ENCODE data around the gene FNDC3B.

FNDC3B gene

GRCh38 chr3:172128858-172129257 lies 89.5 kb downstream of the FNDC3B start:
- H3K4me1 Mint-ChIP-seq, result peaks cover 48% of the 10 kb centered on the region

GRCh38 chr3:172129498-172129849 lies 90.1 kb downstream of the FNDC3B start:
- Mint-ChIP-seq H3K4me3 (peak overlapping the region; percentile 12), H3K9me3 (no peaks in the 10 kb centered on the region), H3K27me3 (no peaks in the 10 kb centered on the region), H3K27ac (peak overlapping the region; percentile 75), H3K36me3 (ENCODE audit: low read depth) (peaks cover 10% of the 10 kb centered on the region), H3K4me1 (peaks cover 53% of the 10 kb centered on the region)
- DNase-seq, result no peak
- no peak for ATAC-seq

More at GRCh38 chr3:172128858-172129257, 89.5 kb downstream of the FNDC3B start:
- Mint-ChIP-seq H3K27me3 (no peaks in the 10 kb centered on the region), H3K27ac (no peak overlapping the region), H3K36me3 (ENCODE audit: low read depth) (peaks cover 11% of the 10 kb centered on the region), H3K4me3 (no peak overlapping the region), H3K9me3 (no peaks in the 10 kb centered on the region)
- DNase-seq (no peak), ATAC-seq (no peak)

- H3K4me3 Mint-ChIP-seq, result peak overlapping the region; percentile 26
- H3K27me3 Mint-ChIP-seq, result no peaks in the 10 kb centered on the region
- peaks cover 53% of the 10 kb centered on the region for H3K4me1 Mint-ChIP-seq
- DNase-seq, result peak; percentile 66
- H3K9me3 Mint-ChIP-seq, result no peaks in the 10 kb centered on the region
- peak; percentile 87 for ATAC-seq
- H3K27ac Mint-ChIP-seq, result peak overlapping the region; percentile 75
- peaks cover 6% of the 10 kb centered on the region for H3K36me3 Mint-ChIP-seq (ENCODE audit: low read depth)
Observed at GRCh38 chr3:172129850-172130716, 90.7 kb downstream of the FNDC3B start.

- Mint-ChIP-seq H3K4me3 (peak overlapping the region; percentile 26), H3K4me1 (peaks cover 58% of the 10 kb centered on the region), H3K9me3 (no peaks in the 10 kb centered on the region), H3K27ac (peak overlapping the region; percentile 75), H3K36me3 (ENCODE audit: low read depth) (peaks cover 7% of the 10 kb centered on the region), H3K27me3 (no peaks in the 10 kb centered on the region)
- no peak for ATAC-seq
- DNase-seq, result no peak
Observed at GRCh38 chr3:172130717-172131050, 91.3 kb downstream of the FNDC3B start.

GRCh38 chr3:172131746-172132145 lies 92.4 kb downstream of the FNDC3B start:
- peak overlapping the region; percentile 49 for H3K27ac Mint-ChIP-seq
- no peak overlapping the region for H3K4me3 Mint-ChIP-seq
- no peaks in the 10 kb centered on the region for H3K9me3 Mint-ChIP-seq
- H3K36me3 Mint-ChIP-seq (ENCODE audit: low read depth), result peaks cover 12% of the 10 kb centered on the region
- DNase-seq (no peak), ATAC-seq (no peak)
- no peaks in the 10 kb centered on the region for H3K27me3 Mint-ChIP-seq
- peaks cover 56% of the 10 kb centered on the region for H3K4me1 Mint-ChIP-seq

- H3K4me1 Mint-ChIP-seq, result peaks cover 56% of the 10 kb centered on the region
- no peak overlapping the region for H3K4me3 Mint-ChIP-seq
- peak overlapping the region; percentile 49 for H3K27ac Mint-ChIP-seq
- DNase-seq, result no peak
- H3K36me3 Mint-ChIP-seq (ENCODE audit: low read depth), result peaks cover 12% of the 10 kb centered on the region
- no peaks in the 10 kb centered on the region for H3K9me3 Mint-ChIP-seq
- H3K27me3 Mint-ChIP-seq, result no peaks in the 10 kb centered on the region
- peak; percentile 26 for ATAC-seq
Observed at GRCh38 chr3:172132159-172132586, 92.8 kb downstream of the FNDC3B start.

- ATAC-seq, result no peak
- Mint-ChIP-seq H3K4me3 (no peak overlapping the region), H3K9me3 (no peaks in the 10 kb centered on the region), H3K27ac (no peak overlapping the region), H3K36me3 (ENCODE audit: low read depth) (peaks cover 12% of the 10 kb centered on the region), H3K27me3 (no peaks in the 10 kb centered on the region), H3K4me1 (peaks cover 60% of the 10 kb centered on the region)
- DNase-seq, result no peak
Observed at GRCh38 chr3:172132721-172133311, 93.4 kb downstream of the FNDC3B start.

- Mint-ChIP-seq H3K27ac (peak overlapping the region; percentile 37), H3K36me3 (ENCODE audit: low read depth) (peaks cover 12% of the 10 kb centered on the region), H3K9me3 (no peaks in the 10 kb centered on the region), H3K4me3 (no peak overlapping the region), H3K27me3 (no peaks in the 10 kb centered on the region), H3K4me1 (peaks cover 67% of the 10 kb centered on the region)
- ATAC-seq (no peak), DNase-seq (no peak)
Observed at GRCh38 chr3:172133838-172134237, 94.5 kb downstream of the FNDC3B start.

- DNase-seq (no peak), ATAC-seq (no peak)
- Mint-ChIP-seq H3K4me1 (peaks cover 67% of the 10 kb centered on the region), H3K27ac (peak overlapping the region; percentile 37), H3K9me3 (no peaks in the 10 kb centered on the region), H3K27me3 (no peaks in the 10 kb centered on the region), H3K36me3 (ENCODE audit: low read depth) (peaks cover 12% of the 10 kb centered on the region), H3K4me3 (no peak overlapping the region)
Observed at GRCh38 chr3:172134352-172134751, 95.0 kb downstream of the FNDC3B start.

GRCh38 chr3:172135185-172135584 lies 95.8 kb downstream of the FNDC3B start:
- DNase-seq (no peak), ATAC-seq (no peak)
- Mint-ChIP-seq H3K27me3 (no peaks in the 10 kb centered on the region), H3K4me3 (no peak overlapping the region), H3K27ac (no peak overlapping the region), H3K36me3 (ENCODE audit: low read depth) (peaks cover 12% of the 10 kb centered on the region), H3K9me3 (no peaks in the 10 kb centered on the region), H3K4me1 (peaks cover 68% of the 10 kb centered on the region)

GRCh38 chr3:172135820-172136219 lies 96.4 kb downstream of the FNDC3B start:
- peak overlapping the region; percentile 36 for H3K27ac Mint-ChIP-seq
- peaks cover 10% of the 10 kb centered on the region for H3K36me3 Mint-ChIP-seq (ENCODE audit: low read depth)
- no peaks in the 10 kb centered on the region for H3K9me3 Mint-ChIP-seq
- ATAC-seq (no peak), DNase-seq (no peak)
- no peak overlapping the region for H3K4me3 Mint-ChIP-seq
- peaks cover 68% of the 10 kb centered on the region for H3K4me1 Mint-ChIP-seq
- no peaks in the 10 kb centered on the region for H3K27me3 Mint-ChIP-seq

- Mint-ChIP-seq H3K4me3 (no peak overlapping the region), H3K27me3 (no peaks in the 10 kb centered on the region), H3K9me3 (no peaks in the 10 kb centered on the region), H3K36me3 (ENCODE audit: low read depth) (peaks cover 10% of the 10 kb centered on the region), H3K4me1 (peaks cover 71% of the 10 kb centered on the region), H3K27ac (peak overlapping the region; percentile 36)
- DNase-seq (no peak), ATAC-seq (no peak)
Observed at GRCh38 chr3:172136330-172136729, 97.0 kb downstream of the FNDC3B start.

GRCh38 chr3:172137287-172138192 lies 98.2 kb downstream of the FNDC3B start:
- DNase-seq (no peak), ATAC-seq (peak; percentile 37)
- Mint-ChIP-seq H3K36me3 (ENCODE audit: low read depth) (peaks cover 10% of the 10 kb centered on the region), H3K27me3 (no peaks in the 10 kb centered on the region), H3K4me1 (peaks cover 75% of the 10 kb centered on the region), H3K4me3 (no peak overlapping the region), H3K9me3 (no peaks in the 10 kb centered on the region), H3K27ac (peak overlapping the region; percentile 52)

GRCh38 chr3:172138193-172138537 lies 98.8 kb downstream of the FNDC3B start:
- peak overlapping the region; percentile 52 for H3K27ac Mint-ChIP-seq
- H3K9me3 Mint-ChIP-seq, result no peaks in the 10 kb centered on the region
- H3K4me3 Mint-ChIP-seq, result no peak overlapping the region
- H3K27me3 Mint-ChIP-seq, result no peaks in the 10 kb centered on the region
- DNase-seq (no peak), ATAC-seq (no peak)
- H3K4me1 Mint-ChIP-seq, result peaks cover 81% of the 10 kb centered on the region
- H3K36me3 Mint-ChIP-seq (ENCODE audit: low read depth), result peaks cover 10% of the 10 kb centered on the region
